H1 (cell line): ENCODE data around the gene NOP9. TPM values are rescaled to one million over a fixed set of nuclear protein-coding genes. Genes with fewer than 3 reads are reported as not detected.

ENCODE experiments used
- CTCF ChIA-PET: fragments of 300-600 bp; sonication (Branson Sonifier 250); formaldehyde crosslinking; loops from one replicate; lab custom pipeline; 2021; ENCODE audit not compliant: partially characterized antibody; lab: Charles Lee
- POLR2A ChIA-PET: fragments of 300-600 bp; sonication (Branson Sonifier 250); formaldehyde crosslinking; loops from one replicate; lab custom pipeline; 2021; ENCODE audit warnings: inconsistent platforms; ENCODE audit not compliant: partially characterized antibody; lab: Charles Lee
- DNase-seq, 2 experiments: peaks; one replicate each; pipeline versions ENCODE4 v3.0.0 to v3.0.0-alpha.2; 2010 to 2022; ENCODE audit warnings: low spot score in 2 of 2, low read depth in 1 of 2, mixed read lengths in 1 of 2
- FAIRE-seq: peaks from 2 replicates; lab custom pipeline; 2011; peaks lifted over from hg19 to GRCh38; lab: Jason Lieb, UNC
- H2AFZ ChIP-seq: 2 replicates; pipeline ENCODE4 v1.8.1; 2012; ENCODE audit warnings: low read length, inconsistent platforms
- H2AK5ac ChIP-seq: 2 replicates; pipeline ENCODE4 v1.6.1; 2013; ENCODE audit warnings: low read depth, low read length
- H2BK120ac ChIP-seq: replicated peaks from 2 replicates; pipeline ENCODE3; 2013; ENCODE audit warnings: low read depth, low read length, inconsistent platforms
- H2BK12ac ChIP-seq: 2 replicates; pipeline ENCODE4 v1.6.1; 2013; ENCODE audit warnings: low read depth, low read length
- H2BK15ac ChIP-seq: 2 replicates; pipeline ENCODE4 v1.6.1; 2013; ENCODE audit warnings: low read length
- H2BK20ac ChIP-seq: 2 replicates; pipeline ENCODE4 v1.6.1; 2013; ENCODE audit warnings: low read length
- H2BK5ac ChIP-seq: 2 replicates; pipeline ENCODE4 v1.6.1; 2013; ENCODE audit warnings: low read depth, low read length
- H3K14ac ChIP-seq: 2 replicates; pipeline ENCODE4 v1.6.1; 2013; ENCODE audit warnings: inconsistent platforms; ENCODE audit not compliant: insufficient read length
- H3K18ac ChIP-seq: 2 replicates; pipeline ENCODE4 v1.6.1; 2013; ENCODE audit warnings: low read length; ENCODE audit errors: extremely low read depth
- H3K23ac ChIP-seq: 2 replicates; pipeline ENCODE4 v1.6.1; 2013; ENCODE audit warnings: inconsistent platforms; ENCODE audit not compliant: insufficient read length
- H3K23me2 ChIP-seq: 2 replicates; pipeline ENCODE4 v1.6.1; 2013; ENCODE audit warnings: low read depth, low read length
- H3K27ac ChIP-seq: 2 replicates; pipeline ENCODE4 v1.6.1; 2011; ENCODE audit warnings: low read depth, low read length, inconsistent platforms
- H3K27me3 ChIP-seq, 4 experiments: replicated peaks in 1 of 4; 1 replicate in 1 of 4; 2 replicates in 3 of 4; pipeline versions ENCODE4 v1.6.1 to v1.8.1; 2011 to 2013; ENCODE audit warnings: low read length in 3 of 4, mild to moderate bottlenecking in 3 of 4, inconsistent platforms in 2 of 4, mixed read lengths in 2 of 4, moderate library complexity in 1 of 4; ENCODE audit not compliant: control insufficient read depth in 3 of 4, insufficient read depth in 3 of 4; ENCODE audit errors: extremely low read depth in 1 of 4
- H3K36me3 ChIP-seq, 4 experiments: 2 replicates each; pipeline versions ENCODE4 v1.6.1 to v1.8.1; 2011 to 2013; ENCODE audit warnings: mild to moderate bottlenecking in 4 of 4, low read length in 3 of 4, moderate library complexity in 2 of 4, control low read depth in 1 of 4, inconsistent platforms in 1 of 4; ENCODE audit not compliant: insufficient read depth in 4 of 4, control insufficient read depth in 2 of 4
- H3K4ac ChIP-seq: replicated peaks from 2 replicates; pipeline ENCODE3; 2013; ENCODE audit warnings: low read length, low read depth, mixed read lengths, inconsistent platforms; ENCODE audit not compliant: insufficient read length
- H3K4me1 ChIP-seq, 4 experiments: replicated peaks in 1 of 4; 1 replicate in 1 of 4; 2 replicates in 3 of 4; pipeline versions ENCODE4 v1.6.1 to v1.8.1; 2011 to 2013; ENCODE audit warnings: low read length in 3 of 4, inconsistent platforms in 2 of 4, mixed read lengths in 1 of 4; ENCODE audit not compliant: insufficient read depth in 4 of 4, control insufficient read depth in 3 of 4
- H3K4me2 ChIP-seq, 2 experiments: 2 replicates each; pipeline versions ENCODE4 v1.6.1 to v1.8.1; 2011 to 2013; ENCODE audit warnings: low read depth in 2 of 2, low read length in 2 of 2, control low read depth in 1 of 2, inconsistent platforms in 1 of 2, mild to moderate bottlenecking in 1 of 2; ENCODE audit not compliant: insufficient read depth in 1 of 2
- H3K4me3 ChIP-seq, 4 experiments: fragments of 200-600, 300-600 bp in 1 of 4; sonication (generic), shearing (Covaris generic), sonication (Bioruptor Twin) in 1 of 4; 2 replicates each; pipeline versions ENCODE4 v1.5.1 to v1.8.1; 2011 to 2016; ENCODE audit warnings: low read length in 4 of 4, low read depth in 3 of 4, control low read depth in 2 of 4, inconsistent platforms in 2 of 4, mild to moderate bottlenecking in 2 of 4, mixed read lengths in 1 of 4, moderate library complexity in 1 of 4; ENCODE audit not compliant: insufficient read depth in 2 of 4; ENCODE audit errors: extremely low read depth in 1 of 4
- H3K56ac ChIP-seq: replicated peaks from 2 replicates; pipeline ENCODE3; 2013; ENCODE audit warnings: low read depth, mild to moderate bottlenecking, mixed read lengths, low read length, inconsistent platforms; ENCODE audit not compliant: insufficient read length
- H3K79me1 ChIP-seq: 2 replicates; pipeline ENCODE4 v1.6.1; 2013; ENCODE audit warnings: low read depth, low read length, control low read depth
- H3K79me2 ChIP-seq, 2 experiments: 2 replicates each; pipeline versions ENCODE4 v1.6.1 to v1.8.1; 2012 to 2013; ENCODE audit warnings: low read length in 2 of 2, mild to moderate bottlenecking in 2 of 2, inconsistent platforms in 1 of 2; ENCODE audit not compliant: insufficient read depth in 2 of 2, control insufficient read depth in 1 of 2
- H3K9ac ChIP-seq, 4 experiments: replicated peaks in 1 of 4; 1 replicate in 1 of 4; 2 replicates in 3 of 4; pipeline versions ENCODE4 v1.6.1 to v1.8.1; 2011 to 2013; ENCODE audit warnings: low read depth in 3 of 4, low read length in 3 of 4, control low read depth in 2 of 4, mild to moderate bottlenecking in 2 of 4, moderate library complexity in 2 of 4, inconsistent platforms in 1 of 4; ENCODE audit errors: extremely low read depth in 1 of 4
- H3K9me3 ChIP-seq, 2 experiments: 2 replicates each; pipeline versions ENCODE4 v1.6.1 to v1.8.1; 2012 to 2013; ENCODE audit warnings: mild to moderate bottlenecking in 2 of 2, moderate library complexity in 2 of 2, control low read depth in 1 of 2, inconsistent platforms in 1 of 2, low read depth in 1 of 2, low read length in 1 of 2, mixed read lengths in 1 of 2; ENCODE audit not compliant: insufficient read depth in 2 of 2
- H4K20me1 ChIP-seq, 2 experiments: replicated peaks in 1 of 2; 2 replicates each; pipeline versions ENCODE3 to v1.8.1; 2011 to 2013; ENCODE audit warnings: inconsistent platforms in 2 of 2, low read length in 2 of 2, mild to moderate bottlenecking in 1 of 2; ENCODE audit not compliant: insufficient read depth in 2 of 2, control insufficient read depth in 1 of 2
- H4K5ac ChIP-seq: 2 replicates; pipeline ENCODE4 v1.6.1; 2013; ENCODE audit warnings: low read length, low read depth, mixed read lengths, inconsistent platforms; ENCODE audit not compliant: insufficient read length
- H4K8ac ChIP-seq: 2 replicates; pipeline ENCODE4 v1.8.0; 2013; ENCODE audit warnings: mild to moderate bottlenecking, moderate library complexity, low read length, inconsistent platforms; ENCODE audit not compliant: insufficient read depth; ENCODE audit errors: extremely low read depth
- H4K91ac ChIP-seq: replicated peaks from 2 replicates; pipeline ENCODE3; 2013; ENCODE audit warnings: low read length, mixed read lengths, inconsistent platforms; ENCODE audit not compliant: insufficient read length
- ASH2L ChIP-seq: fragments of 200-600, 300-600 bp; sonication (generic); IDR thresholded peaks from one replicate; pipeline ENCODE4 v1.7.1; 2017; ENCODE audit warnings: low read length
- BACH1 ChIP-seq: IDR thresholded peaks from 2 replicates; pipeline ENCODE4 v1.6.1; 2012; ENCODE audit warnings: low read length, improper control_type of control experiment
- CBX5 ChIP-seq: fragments of 300-800, 300-1000 bp; sonication (generic); IDR thresholded peaks from 2 replicates; pipeline ENCODE4 v1.7.1; 2016; ENCODE audit warnings: antibody characterized with exemption, low read length, low read depth
- CEBPB ChIP-seq: IDR thresholded peaks from 2 replicates; pipeline ENCODE4 v1.6.1; 2012; ENCODE audit warnings: low read depth, low read length
- KDM4A ChIP-seq: IDR thresholded peaks from one replicate; pipeline ENCODE4 v1.7.1; 2012; ENCODE audit warnings: low read depth, mild to moderate bottlenecking, moderate library complexity, low read length, inconsistent platforms; ENCODE audit not compliant: severe bottlenecking
- MAX ChIP-seq: IDR thresholded peaks from 2 replicates; pipeline ENCODE4 v1.6.1; 2012; ENCODE audit warnings: inconsistent platforms
- TBP ChIP-seq: IDR thresholded peaks from 2 replicates; pipeline ENCODE4 v1.6.1; 2011; ENCODE audit warnings: low read depth, low read length, improper control_type of control experiment
- WGBS, 2 experiments: shearing (Covaris generic) in 1 of 2; methylation state at CpG; one replicate each; pipeline versions ENCODE4 v1.1.6 to v1.1.7; 2013 to 2015; ENCODE audit warnings: low lambda C conversion rate in 2 of 2, mixed read lengths in 2 of 2, inconsistent platforms in 1 of 2, low coverage in 1 of 2, missing lambda C conversion rate in 1 of 2; ENCODE audit not compliant: insufficient replicate concordance in 2 of 2, insufficient coverage in 1 of 2, insufficient read length in 1 of 2; ENCODE audit errors: extremely low coverage in 1 of 2, missing lambda C conversion rate in 1 of 2; 5-methylcytosine and 5-hydroxymethylcytosine counted together
- polyA plus RNA-seq, 7 experiments: library from polyadenylated mRNA; depleted of rRNA in 3 of 7; stranded (reverse) in 5 of 7; unstranded in 2 of 7; fragments of >200 nt in 5 of 7; fragments of 200-250 nt in 2 of 7; gene quantifications; 1 replicate in 5 of 7; 2 replicates in 1 of 7; 4 replicates in 1 of 7; pipeline versions ENCODE4 v1.2.1 to v1.2.3, GENCODE V29; 2011 to 2013; ENCODE audit warnings: missing spikeins in 2 of 7, mixed read lengths in 2 of 7
- total RNA-seq: library from RNA; stranded (reverse); fragmentation: NEBNext Ultra II Directional; extraction: Animal tissue kit (Norgen Biotek cat#: 25700); gene quantifications from 2 replicates; pipeline ENCODE4 v1.2.1, GENCODE V29; 2021
- TF ChIP-seq, protein P1 (sequence below), 3 experiments: IDR thresholded peaks; 1 replicate in 2 of 3; 2 replicates in 1 of 3; pipeline versions ENCODE4 v1.5.1 to v1.6.1; 2011; ENCODE audit warnings: low read length in 3 of 3, mild to moderate bottlenecking in 3 of 3, inconsistent platforms in 2 of 3, low read depth in 1 of 3, moderate library complexity in 1 of 3; ENCODE audit not compliant: insufficient read depth in 1 of 3; ENCODE audit errors: control extremely low read depth in 1 of 3

The NOP9 gene
- total and polyA plus RNA-seq, 2 of the 8 experiments (the other 6 are each of a cell fraction or from before 2014, with no cell fraction given), result 17.8 to 34.8 TPM

- peaks cover 0 to 16% (median 9%) of the 10 kb centered on the region in 4 experiments; a peak in 5 of 7 replicates for H3K4me1 ChIP-seq
- TF ChIP-seq BACH1, result 0 out of 2 replicates have a peak, but pooled peaks have one; percentile 44
- TF ChIP-seq ASH2L, result peak; percentile 78
- peak; percentile 90 for TF ChIP-seq CEBPB
- TF ChIP-seq, protein P1, sequence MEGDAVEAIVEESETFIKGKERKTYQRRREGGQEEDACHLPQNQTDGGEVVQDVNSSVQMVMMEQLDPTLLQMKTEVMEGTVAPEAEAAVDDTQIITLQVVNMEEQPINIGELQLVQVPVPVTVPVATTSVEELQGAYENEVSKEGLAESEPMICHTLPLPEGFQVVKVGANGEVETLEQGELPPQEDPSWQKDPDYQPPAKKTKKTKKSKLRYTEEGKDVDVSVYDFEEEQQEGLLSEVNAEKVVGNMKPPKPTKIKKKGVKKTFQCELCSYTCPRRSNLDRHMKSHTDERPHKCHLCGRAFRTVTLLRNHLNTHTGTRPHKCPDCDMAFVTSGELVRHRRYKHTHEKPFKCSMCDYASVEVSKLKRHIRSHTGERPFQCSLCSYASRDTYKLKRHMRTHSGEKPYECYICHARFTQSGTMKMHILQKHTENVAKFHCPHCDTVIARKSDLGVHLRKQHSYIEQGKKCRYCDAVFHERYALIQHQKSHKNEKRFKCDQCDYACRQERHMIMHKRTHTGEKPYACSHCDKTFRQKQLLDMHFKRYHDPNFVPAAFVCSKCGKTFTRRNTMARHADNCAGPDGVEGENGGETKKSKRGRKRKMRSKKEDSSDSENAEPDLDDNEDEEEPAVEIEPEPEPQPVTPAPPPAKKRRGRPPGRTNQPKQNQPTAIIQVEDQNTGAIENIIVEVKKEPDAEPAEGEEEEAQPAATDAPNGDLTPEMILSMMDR (IDR thresholded peaks at IDR 0.05; ENCODE audit: control extremely low read depth in 1 of 3, insufficient read depth in 1 of 3, low read depth in 1 of 3, low read length in 3 of 3), result peak in 2 of 3 experiments; percentile 56 to 79; a peak in 3 of 4 replicates
- peak; percentile 97 for TF ChIP-seq MAX
- 0 out of 2 replicates have a peak, but pooled peaks have one; percentile 8 for TF ChIP-seq TBP
- peak; percentile 85 for TF ChIP-seq KDM4A
- no peak for TF ChIP-seq CBX5
Observed at GRCh38 chr14:24332268-24332993, 32.8 kb downstream of the NOP9 start.

More at GRCh38 chr14:24332268-24332993, 32.8 kb downstream of the NOP9 start:
- Histone ChIP-seq H3K14ac (no peak overlapping the region), H3K4me3 (peak overlapping the region; percentile 32 to 62 (median 52)), H4K8ac (peak overlapping the region; percentile 81; the same call in 1 of the 2 replicates), H3K79me1 (no peaks in the 10 kb centered on the region), H2AFZ (peak overlapping the region; percentile 97), H3K23ac (no peak overlapping the region), H3K79me2 (no peaks in the 10 kb centered on the region), H2BK12ac (peak overlapping the region; percentile 99), H4K91ac (peak overlapping the region; percentile 87), H3K27ac (no peak overlapping the region), H2BK120ac (peak overlapping the region; percentile 74), H2BK5ac (peak overlapping the region; percentile 80; the same call in 1 of the 2 replicates), H4K5ac (no peak overlapping the region), H2AK5ac (no peak overlapping the region), H4K20me1 (peaks cover 0 to 2% of the 10 kb centered on the region in 2 experiments), H3K4me2 (peak overlapping the region; percentile 76 to 98), H3K9me3 (no peaks in the 10 kb centered on the region), H3K27me3 (peaks cover 39 to 85% (median 59%) of the 10 kb centered on the region in 4 experiments), H3K23me2 (peaks cover 18% of the 10 kb centered on the region), H2BK20ac (peak overlapping the region; percentile 96; the same call in 1 of the 2 replicates), H3K4ac (no peak overlapping the region), H2BK15ac (peak overlapping the region; percentile 100), H3K9ac (peak overlapping the region in 1 of 4 experiments; percentile 4; a peak in 1 of 7 replicates), H3K36me3 (no peaks in the 10 kb centered on the region), H3K56ac (no peak overlapping the region), H3K18ac (peak overlapping the region; percentile 83)
- ChIA-PET CTCF (interaction anchor here (0.6 to 27.8 kb wide), 34 partner anchors 9 to 733 kb away, joined by 3 to 664 read pairs (median 4); partner anchors contain the start of genes CBLN3, CHMP4A, CIDEB and EMC9), POLR2A (interaction anchor here (1.0 to 5.8 kb wide), 11 partner anchors 14 to 109 kb away, joined by 3 to 46 read pairs (median 4); partner anchors contain the start of genes CBLN3, KHNYN and TINF2)
- DNase-seq, result peak; percentile 34 to 89
- WGBS, 2 experiments, result 4% methylated on average over 45 of the region's 56 CpGs; no CpG with 5 or more reads in 1 of the 2 experiments
- peak; percentile 78 for FAIRE-seq
